Non-pigmented ciliary epithelial cell (primary cell): Measurements from ENCODE around the gene HS6ST2.
"Not testable (repeated sequence)": the region's sequence is repeated elsewhere in the genome, so short reads cannot be mapped to it uniquely, and the experiment has no call there.

Experiments
- DNase-seq: peaks from one replicate; pipeline ENCODE4 v3.0.0-alpha.2; 2010; ENCODE audit warnings: low read depth

The HS6ST2 gene

GRCh38 chrX:132940727-132941327 lies 17.6 kb downstream of the HS6ST2 start:
- DNase-seq = no peak

GRCh38 chrX:132933170-132933569 lies 25.3 kb downstream of the HS6ST2 start:
- no peak for DNase-seq

GRCh38 chrX:132924426-132924825 lies 34.0 kb downstream of the HS6ST2 start:
- DNase-seq = no peak

- no peak for DNase-seq
Measured at GRCh38 chrX:132918523-132918922, 39.9 kb downstream of the HS6ST2 start.

- DNase-seq = no peak
Measured at GRCh38 chrX:132916349-132916748, 42.1 kb downstream of the HS6ST2 start.

GRCh38 chrX:132909643-132910042 lies 48.8 kb downstream of the HS6ST2 start:
- DNase-seq = no peak

- DNase-seq = no peak
Measured at GRCh38 chrX:132908891-132909290, 49.5 kb downstream of the HS6ST2 start.

- no peak for DNase-seq
Measured at GRCh38 chrX:132900633-132901293, 57.7 kb downstream of the HS6ST2 start.

- DNase-seq = no peak
Measured at GRCh38 chrX:132887569-132887968, 70.9 kb downstream of the HS6ST2 start.

- DNase-seq = no peak
Measured at GRCh38 chrX:132883358-132883915, 75.0 kb downstream of the HS6ST2 start.

- DNase-seq = not testable (repeated sequence)
Measured at GRCh38 chrX:132880753-132881152, 77.7 kb downstream of the HS6ST2 start.

- no peak for DNase-seq
Measured at GRCh38 chrX:132877954-132878536, 80.4 kb downstream of the HS6ST2 start.

- no peak for DNase-seq
Measured at GRCh38 chrX:132876523-132877338, 81.7 kb downstream of the HS6ST2 start.

GRCh38 chrX:132875650-132876522 lies 82.5 kb downstream of the HS6ST2 start:
- no peak for DNase-seq

GRCh38 chrX:132862562-132862961 lies 95.9 kb downstream of the HS6ST2 start:
- no peak for DNase-seq

- no peak for DNase-seq
Measured at GRCh38 chrX:132861076-132861475, 97.4 kb downstream of the HS6ST2 start.

- DNase-seq = no peak
Measured at GRCh38 chrX:132860200-132860599, 98.2 kb downstream of the HS6ST2 start.

GRCh38 chrX:132858018-132858417 lies 100.4 kb downstream of the HS6ST2 start:
- no peak for DNase-seq

- DNase-seq = no peak
Measured at GRCh38 chrX:132855780-132856341, 102.6 kb downstream of the HS6ST2 start.

GRCh38 chrX:132853040-132853439 lies 105.4 kb downstream of the HS6ST2 start:
- DNase-seq = no peak
